Activated CD8-positive, alpha-beta T cell treated with anti-CD3 and anti-CD28 coated beads for 36 hours (primary cell): ENCODE results near the gene ELOVL6. TPM values are rescaled to one million over a fixed set of nuclear protein-coding genes. Genes with fewer than 3 reads are reported as not detected.

Source experiments
- ATAC-seq: fragments of 200-7000 bp; cut with Tn5 transposase; one replicate; pipeline ENCODE4 v1.10.0; 2021; ENCODE audit warnings: mild to moderate bottlenecking, moderate library complexity
- CTCF ChIA-PET: fragments of 350-600 bp; sonication (Branson Sonifier 250); formaldehyde crosslinking; loops from one replicate; lab custom pipeline; 2021; ENCODE audit warnings: antibody characterized with exemption; lab: Charles Lee
- POLR2A ChIA-PET: fragments of 350-600 bp; sonication (Branson Sonifier 250); formaldehyde crosslinking; loops from one replicate; lab custom pipeline; 2021; ENCODE audit warnings: antibody characterized with exemption; lab: Charles Lee
- DNase-seq: peaks from one replicate; pipeline ENCODE4 v3.0.0-alpha.2; 2020
- H3K27ac Mint-ChIP-seq: one replicate; pipeline ENCODE4 v1.8.0; 2021; ENCODE audit warnings: mild to moderate bottlenecking, mixed read lengths
- H3K27me3 Mint-ChIP-seq: one replicate; pipeline ENCODE4 v1.8.0; 2021; ENCODE audit warnings: mixed read lengths
- H3K36me3 Mint-ChIP-seq: one replicate; pipeline ENCODE4 v1.8.0; 2021; ENCODE audit warnings: low read depth, mixed read lengths
- H3K4me1 Mint-ChIP-seq: one replicate; pipeline ENCODE4 v1.8.0; 2021; ENCODE audit warnings: low read depth, mixed read lengths
- H3K4me3 Mint-ChIP-seq: one replicate; pipeline ENCODE4 v1.8.0; 2021; ENCODE audit warnings: mild to moderate bottlenecking, moderate library complexity, mixed read lengths
- H3K9me3 Mint-ChIP-seq: one replicate; pipeline ENCODE4 v1.8.0; 2021; ENCODE audit warnings: mixed read lengths
- CTCF ChIP-seq: fragments of 200-600 bp; IDR thresholded peaks from one replicate; pipeline ENCODE4 v1.8.0; 2022; ENCODE audit warnings: antibody characterized with exemption, mild to moderate bottlenecking
- intact Hi-C: fragments of 100-400 bp; cut with micrococcal nuclease; formaldehyde crosslinking; loops from one replicate; pipeline ENCODE4 v1.10.0; 2022
- total RNA-seq, 2 experiments: library from RNA; stranded (reverse); gene quantifications; one replicate each; pipeline ENCODE4 v1.2.3, GENCODE V29; 2021

Gene ELOVL6
- total RNA-seq, 2 experiments from 2014 or later, result 4.7 to 7.7 TPM

GRCh38 chr4:110135076-110135475, 63.3 kb downstream of the ELOVL6 start:
- Mint-ChIP-seq H3K4me1 (no peaks in the 10 kb centered on the region), H3K27me3 (no peaks in the 10 kb centered on the region), H3K9me3 (no peaks in the 10 kb centered on the region), H3K36me3 (no peaks in the 10 kb centered on the region), H3K27ac (no peak overlapping the region), H3K4me3 (no peak overlapping the region)
- ATAC-seq (no peak), DNase-seq (no peak)
- TF ChIP-seq CTCF, result no peak
- POLR2A ChIA-PET, result no interaction called here
- intact Hi-C loops, result no loop called here
- CTCF ChIA-PET, result no interaction called here

DNA sequence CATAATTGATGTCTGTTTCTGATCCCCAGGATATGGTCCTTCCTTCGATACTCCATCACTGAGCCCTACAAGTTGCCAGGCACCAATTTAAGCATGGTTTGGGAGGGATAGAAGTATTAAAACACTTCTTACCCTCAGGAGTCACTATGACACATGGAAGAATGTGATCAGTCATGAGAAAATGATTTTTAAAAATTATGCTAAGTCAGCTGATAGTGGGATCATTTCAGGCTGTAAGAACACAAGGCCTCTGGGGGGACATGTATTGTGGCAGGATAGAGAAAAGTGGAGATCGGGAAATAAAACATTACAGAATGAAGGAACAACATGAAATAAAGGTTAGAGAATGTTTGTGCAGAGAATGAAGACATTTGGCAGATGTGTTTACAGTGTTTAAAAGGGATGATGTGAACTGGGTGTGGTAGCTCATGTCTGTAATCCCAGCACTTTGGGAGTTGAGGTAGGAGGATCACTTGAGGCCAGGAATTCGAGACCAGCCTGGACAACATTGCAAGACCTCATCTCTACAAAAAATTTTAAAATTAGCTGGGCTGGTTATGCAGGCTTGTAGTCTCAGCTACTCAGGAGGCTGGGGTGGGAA, 64.0 kb downstream of the ELOVL6 start:
- CTCF ChIA-PET, result interaction anchor here (1.3 kb wide), 1 partner anchor 10 kb away, joined by 3 read pairs; no protein-coding TSS in a partner anchor
- no peak overlapping the region for H3K4me3 Mint-ChIP-seq
- no peaks in the 10 kb centered on the region for H3K4me1 Mint-ChIP-seq
- POLR2A ChIA-PET, result no interaction called here
- H3K27ac Mint-ChIP-seq, result no peak overlapping the region
- TF ChIP-seq CTCF, result no peak
- ATAC-seq (no peak), DNase-seq (no peak)
- H3K36me3 Mint-ChIP-seq, result no peaks in the 10 kb centered on the region
- intact Hi-C loops, result no loop called here
- H3K27me3 Mint-ChIP-seq, result no peaks in the 10 kb centered on the region
- no peaks in the 10 kb centered on the region for H3K9me3 Mint-ChIP-seq

- no peaks in the 10 kb centered on the region for H3K9me3 Mint-ChIP-seq
- POLR2A ChIA-PET, result no interaction called here
- no peak overlapping the region for H3K4me3 Mint-ChIP-seq
- H3K4me1 Mint-ChIP-seq, result peaks cover 8% of the 10 kb centered on the region
- H3K36me3 Mint-ChIP-seq, result no peaks in the 10 kb centered on the region
- H3K27ac Mint-ChIP-seq, result no peak overlapping the region
- no peaks in the 10 kb centered on the region for H3K27me3 Mint-ChIP-seq
- DNase-seq (no peak), ATAC-seq (no peak)
- no peak for TF ChIP-seq CTCF
- intact Hi-C loops, result no loop called here
- CTCF ChIA-PET, result interaction anchor here (1.3 kb wide), 1 partner anchor 11 kb away, joined by 3 read pairs; no protein-coding TSS in a partner anchor
Observed at GRCh38 chr4:110132816-110133719, 65.3 kb downstream of the ELOVL6 start.

DNA sequence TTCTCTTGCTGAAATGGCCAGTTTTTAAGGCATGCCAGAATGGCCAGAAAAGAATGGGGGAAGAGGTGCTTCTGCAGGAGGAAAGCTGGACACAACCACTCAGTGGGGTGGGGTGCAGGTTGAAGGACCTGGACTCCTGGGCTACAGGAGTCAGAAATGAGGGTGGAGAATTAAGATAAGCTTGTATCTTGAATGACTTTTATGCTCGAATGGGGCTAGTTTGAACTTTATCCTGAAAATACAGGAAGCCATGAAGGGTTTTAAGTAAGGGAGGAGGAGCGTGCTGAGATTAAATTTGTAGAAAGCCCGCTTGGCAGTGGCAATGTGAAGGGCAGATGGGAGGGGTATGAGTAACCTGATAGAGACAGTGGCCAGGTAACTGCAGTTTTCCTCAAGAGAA, 66.5 kb downstream of the ELOVL6 start:
- ChIA-PET CTCF (interaction anchor here (0.8 kb wide), 1 partner anchor 406 kb away, joined by 3 read pairs; no protein-coding TSS in a partner anchor), POLR2A (no interaction called here)
- ATAC-seq, result no peak
- H3K27ac Mint-ChIP-seq, result no peak overlapping the region
- intact Hi-C loops, result no loop called here
- H3K9me3 Mint-ChIP-seq, result no peaks in the 10 kb centered on the region
- no peak for TF ChIP-seq CTCF
- H3K4me3 Mint-ChIP-seq, result no peak overlapping the region
- H3K27me3 Mint-ChIP-seq, result no peaks in the 10 kb centered on the region
- no peaks in the 10 kb centered on the region for H3K36me3 Mint-ChIP-seq
- no peak for DNase-seq
- H3K4me1 Mint-ChIP-seq, result peaks cover 8% of the 10 kb centered on the region
